GM18870 (cell line): ENCODE results near the gene POLR3G.

Experiments
- ATAC-seq: cut with Tn5 transposase; IDR thresholded peaks from one replicate; pipeline ENCODE4 v1.9.1; 2021; ENCODE audit warnings: moderate library complexity; ENCODE audit not compliant: unreplicated experiment

Gene POLR3G

GRCh38 chr5:90549729-90550275, 75.1 kb downstream of the POLR3G start:
- no peak for ATAC-seq

GRCh38 chr5:90550963-90551362, 76.3 kb downstream of the POLR3G start:
- ATAC-seq: no peak

- no peak for ATAC-seq
These were observed 76.7 kb downstream of the POLR3G start for GRCh38 chr5:90551376-90551775.

GRCh38 chr5:90553711-90554110, 79.0 kb downstream of the POLR3G start:
- no peak for ATAC-seq

- ATAC-seq: no peak
These were observed 79.8 kb downstream of the POLR3G start for GRCh38 chr5:90554358-90555006.

GRCh38 chr5:90555666-90556065, 81.0 kb downstream of the POLR3G start:
- no peak for ATAC-seq

GRCh38 chr5:90557391-90557790, 82.7 kb downstream of the POLR3G start:
- no peak for ATAC-seq

- ATAC-seq: no peak
These were observed 83.2 kb downstream of the POLR3G start for GRCh38 chr5:90557871-90558270.

GRCh38 chr5:90558344-90559192, 83.9 kb downstream of the POLR3G start, which contains the start of gene ADGRV1:
TSS of gene ADGRV1 (plus strand) at chr5:90558797. CDS start at chr5:90558896, 99 bp downstream.
- no peak for ATAC-seq

- no peak for ATAC-seq
These were observed 86.1 kb downstream of the POLR3G start for GRCh38 chr5:90560771-90561170.

- ATAC-seq: no peak
These were observed 87.1 kb downstream of the POLR3G start for GRCh38 chr5:90561766-90562165.

- ATAC-seq: no peak
These were observed 87.7 kb downstream of the POLR3G start for GRCh38 chr5:90562341-90562740.

- ATAC-seq: no peak
These were observed 88.4 kb downstream of the POLR3G start for GRCh38 chr5:90563108-90563507.
